Activated T-helper 9 cell treated with anti-CD3 and anti-CD28 coated beads, Interleukin-2, amount 50 U/mL, for 16 hours (primary cell): Measurements from ENCODE around the gene MTERF2.

Source experiments
- DNase-seq: peaks from one replicate; pipeline ENCODE4 v3.0.0-alpha.2; 2020; ENCODE audit warnings: low read depth

MTERF2 gene

GRCh38 chr12:106953352-106954250 lies 33.3 kb downstream of the MTERF2 start:
- DNase-seq: no peak

DNA sequence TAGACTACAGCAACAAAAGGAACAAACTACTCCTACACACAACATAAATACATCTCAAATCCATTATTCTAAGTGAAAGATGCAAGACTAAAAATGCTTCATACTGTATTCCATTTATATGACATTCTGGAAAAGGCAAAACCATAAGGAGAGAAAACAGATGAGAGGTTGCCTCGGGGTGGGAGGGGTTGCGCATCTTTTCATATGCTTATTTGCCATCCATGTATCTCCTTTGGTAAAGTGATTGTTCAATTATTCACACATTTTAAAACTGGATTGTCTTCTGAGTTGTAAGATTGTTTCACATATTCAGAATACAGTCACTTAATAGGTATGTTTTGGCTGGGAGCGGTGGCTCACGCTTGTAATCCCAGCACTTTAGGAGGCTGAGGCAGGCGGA lies 36.4 kb downstream of the MTERF2 start:
- DNase-seq: no peak

GRCh38 chr12:106947461-106947860 lies 39.5 kb downstream of the MTERF2 start:
- no peak for DNase-seq

DNA sequence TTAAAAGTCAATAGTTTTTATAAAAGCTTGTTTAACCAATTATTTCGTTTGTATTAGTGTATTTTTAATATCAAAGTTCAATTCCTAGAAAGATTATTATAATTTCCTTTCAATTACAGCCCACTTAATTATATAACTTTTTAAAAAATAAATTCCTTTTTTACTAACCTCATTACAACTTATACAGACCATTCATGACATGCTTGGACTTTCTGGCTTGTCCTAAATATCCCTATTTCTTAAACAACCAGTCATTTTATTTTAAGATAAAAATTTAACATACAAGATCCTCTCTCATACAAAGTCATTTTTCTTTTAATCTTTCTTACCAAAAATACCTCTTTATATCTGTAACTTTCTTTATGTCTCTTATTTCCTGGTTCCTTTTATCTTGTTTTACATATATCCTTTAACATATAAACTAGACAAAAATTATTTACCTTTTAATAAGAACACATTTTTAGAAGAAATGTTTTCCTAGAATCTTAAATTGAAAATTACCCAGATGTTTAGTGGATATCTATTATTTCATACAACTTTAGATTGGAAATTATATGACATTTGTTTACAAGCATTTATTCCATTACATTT lies 41.6 kb downstream of the MTERF2 start:
- DNase-seq: no peak

GRCh38 chr12:106942775-106943174 lies 44.2 kb downstream of the MTERF2 start:
- no peak for DNase-seq

- DNase-seq: no peak
Measured at GRCh38 chr12:106941481-106942156, 45.3 kb downstream of the MTERF2 start.

DNA sequence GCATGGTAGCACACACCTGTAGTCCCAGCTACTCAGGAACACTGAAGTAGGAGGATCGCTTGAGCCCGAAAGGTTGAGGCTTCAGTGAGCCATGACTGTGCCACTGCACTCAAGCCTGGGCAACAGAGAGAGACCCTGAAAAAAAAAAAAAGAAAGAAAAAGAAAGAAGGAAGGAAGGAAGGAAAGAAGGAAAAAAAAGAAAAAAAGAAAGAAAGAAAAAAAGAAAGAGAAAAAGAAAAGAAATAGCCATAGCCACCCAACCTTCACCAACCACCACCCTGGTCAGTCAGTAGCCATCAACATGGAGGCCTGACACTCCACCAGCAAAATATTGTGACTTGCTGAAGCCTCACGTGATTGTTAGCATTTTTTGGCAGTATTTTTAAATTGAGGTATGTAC lies 52.7 kb downstream of the MTERF2 start:
- no peak for DNase-seq
